ENCODE measurements around the gene LSM11. TPM values are rescaled to one million over a fixed set of nuclear protein-coding genes. Genes with fewer than 3 reads are reported as not detected.
"Not testable (repeated sequence)": the region's sequence is repeated elsewhere in the genome, so short reads cannot be mapped to it uniquely, and the experiment has no call there.

LSM11 gene
- total RNA-seq: 3.6 TPM

GRCh38 chr5:157743163-157744050 lies at the start of gene LSM11:
Gene LSM11, plus strand, starts transcription at chr5:157743712. Its CDS starts 39 bp downstream, at chr5:157743751.
- DNase-seq (ENCODE audit: low spot score): peak; percentile 87

GRCh38 chr5:157693816-157694215 lies 49.7 kb upstream of the LSM11 start:
- DNase-seq (ENCODE audit: low spot score): peak; percentile 17

DNA sequence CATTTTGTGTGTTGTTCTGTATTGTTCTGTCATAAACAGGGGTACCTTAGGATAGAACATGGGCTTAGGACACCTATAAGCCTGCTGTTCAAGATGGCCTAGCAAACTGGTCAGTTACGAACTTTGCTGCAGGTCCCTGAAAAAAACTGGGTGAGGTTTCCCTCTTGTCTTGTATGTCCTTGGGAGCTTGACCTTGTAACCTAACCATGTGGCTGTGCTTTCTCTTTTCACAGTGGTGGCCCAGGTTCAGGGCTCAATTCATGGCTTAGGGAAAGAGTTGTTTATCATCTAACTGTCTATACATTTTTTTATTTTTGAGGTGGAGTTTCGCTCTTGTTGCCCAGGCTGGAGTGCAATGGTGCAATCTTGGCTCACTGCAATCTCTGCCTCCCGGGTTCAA lies 47.4 kb upstream of the LSM11 start:
- not testable (repeated sequence) for DNase-seq (ENCODE audit: low spot score)

GRCh38 chr5:157698674-157699073 lies 44.8 kb upstream of the LSM11 start:
- DNase-seq (ENCODE audit: low spot score): not testable (repeated sequence)

GRCh38 chr5:157703736-157704135 lies 39.8 kb upstream of the LSM11 start:
- DNase-seq (ENCODE audit: low spot score): no peak

DNA sequence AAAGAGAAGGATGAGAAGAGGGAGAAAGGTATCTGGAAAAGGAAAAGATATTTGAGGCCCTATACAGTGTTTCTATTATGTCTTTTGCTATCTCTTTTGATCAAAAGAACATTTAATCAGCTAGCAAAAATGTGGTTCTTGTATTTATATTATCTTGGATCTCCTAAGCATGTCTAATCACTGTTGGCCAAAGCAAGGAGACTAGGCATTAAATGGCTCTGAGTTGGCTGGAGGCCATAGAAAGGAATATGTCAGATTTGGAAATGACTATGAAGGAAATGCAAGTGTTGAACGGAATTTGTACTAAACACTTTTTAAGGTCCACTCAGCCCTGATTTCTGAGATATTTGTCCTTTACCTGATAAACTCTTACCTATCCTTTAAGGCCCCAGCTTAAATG lies 34.6 kb upstream of the LSM11 start:
- DNase-seq (ENCODE audit: low spot score): no peak

- no peak for DNase-seq (ENCODE audit: low spot score)
Measured at GRCh38 chr5:157709346-157709745, 34.2 kb upstream of the LSM11 start.

DNA sequence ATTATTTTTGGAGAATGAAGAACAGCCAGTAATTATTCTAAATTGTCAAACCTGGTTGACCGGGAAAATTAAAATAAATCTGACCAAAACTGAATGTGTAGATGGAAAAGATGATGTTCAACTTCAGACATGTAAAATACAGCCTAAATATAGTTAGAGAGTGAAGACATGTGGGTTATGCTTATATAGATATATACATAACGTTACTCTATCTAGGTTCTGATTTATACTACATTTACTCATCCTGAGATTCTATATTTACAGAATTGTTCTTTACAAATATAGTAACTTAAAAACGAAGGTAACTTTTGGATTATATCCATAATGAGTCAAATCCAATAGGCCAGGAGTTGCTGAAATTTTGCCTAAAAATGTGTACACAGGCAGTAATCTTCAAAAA lies 33.1 kb upstream of the LSM11 start:
- DNase-seq (ENCODE audit: low spot score): no peak

DNA sequence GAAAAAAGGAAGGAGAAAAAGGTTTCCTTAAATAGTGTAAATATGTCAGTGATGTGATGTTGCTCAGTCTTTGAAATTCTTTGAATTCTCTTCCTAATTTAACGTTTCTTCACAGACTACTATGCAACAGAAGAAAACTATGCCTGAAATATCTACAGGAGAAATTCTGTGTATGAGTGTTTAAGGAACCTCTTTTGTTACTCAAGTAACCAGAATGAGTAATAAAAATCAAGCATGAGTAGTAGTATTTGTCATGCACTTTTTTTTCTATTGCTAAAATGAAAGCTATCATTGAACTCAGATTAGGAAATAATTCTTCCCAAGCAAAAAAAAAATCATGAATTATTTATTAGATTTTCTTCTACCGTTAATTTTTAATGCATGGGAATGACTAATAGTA lies 32.6 kb upstream of the LSM11 start:
- DNase-seq (ENCODE audit: low spot score): no peak

DNA sequence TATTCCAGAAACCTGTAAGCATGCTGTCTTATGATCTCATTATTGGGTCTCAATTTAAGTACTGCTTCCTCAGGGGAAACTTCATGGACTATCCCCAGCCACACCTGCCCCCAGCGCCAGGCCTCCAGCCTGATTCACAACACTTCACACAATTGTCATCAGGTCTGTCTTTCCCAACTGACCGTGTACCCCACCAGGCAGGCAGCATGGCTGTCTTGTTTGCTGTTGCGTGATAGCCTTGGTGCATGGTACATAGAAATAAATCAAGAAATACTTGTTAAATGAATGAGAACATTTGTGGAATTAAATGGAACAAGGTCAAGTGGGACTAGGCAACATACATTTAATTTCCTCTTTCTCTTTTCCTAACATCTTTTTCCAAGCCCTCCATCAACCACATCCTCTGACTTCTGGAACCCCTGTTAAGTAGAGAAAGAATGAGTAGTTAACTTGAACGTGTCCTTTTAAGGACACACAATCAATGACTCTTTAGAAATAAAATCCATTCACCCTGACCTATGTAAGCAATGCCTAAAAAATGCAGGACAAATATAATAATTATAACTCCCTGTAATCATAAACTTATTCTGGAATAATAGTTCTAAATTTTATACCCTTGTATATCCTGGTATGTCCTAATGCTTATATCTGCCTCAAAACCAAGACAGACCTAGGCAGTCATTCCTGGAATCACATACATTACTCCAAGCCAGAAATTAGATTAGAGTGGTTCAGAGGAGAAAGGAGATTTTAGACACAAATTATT lies 29.5 kb upstream of the LSM11 start:
- no peak for DNase-seq (ENCODE audit: low spot score)

DNA sequence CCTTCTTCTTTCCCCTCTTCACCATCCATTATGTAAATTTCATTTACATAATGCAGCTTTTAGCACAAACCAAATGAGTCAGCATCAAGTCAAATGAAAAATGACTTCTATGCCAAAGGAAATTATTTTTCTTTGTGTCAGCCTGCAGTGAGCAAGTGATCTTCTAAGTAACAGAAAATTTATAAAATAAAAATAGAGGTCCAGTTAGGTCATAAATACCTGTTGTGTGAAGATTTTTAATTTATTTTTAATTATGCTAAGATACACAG lies 29.0 kb upstream of the LSM11 start:
- no peak for DNase-seq (ENCODE audit: low spot score)

GRCh38 chr5:157718519-157718918 lies 25.0 kb upstream of the LSM11 start:
- no peak for DNase-seq (ENCODE audit: low spot score)

- no peak for DNase-seq (ENCODE audit: low spot score)
Measured at GRCh38 chr5:157719245-157719644, 24.3 kb upstream of the LSM11 start.

DNA sequence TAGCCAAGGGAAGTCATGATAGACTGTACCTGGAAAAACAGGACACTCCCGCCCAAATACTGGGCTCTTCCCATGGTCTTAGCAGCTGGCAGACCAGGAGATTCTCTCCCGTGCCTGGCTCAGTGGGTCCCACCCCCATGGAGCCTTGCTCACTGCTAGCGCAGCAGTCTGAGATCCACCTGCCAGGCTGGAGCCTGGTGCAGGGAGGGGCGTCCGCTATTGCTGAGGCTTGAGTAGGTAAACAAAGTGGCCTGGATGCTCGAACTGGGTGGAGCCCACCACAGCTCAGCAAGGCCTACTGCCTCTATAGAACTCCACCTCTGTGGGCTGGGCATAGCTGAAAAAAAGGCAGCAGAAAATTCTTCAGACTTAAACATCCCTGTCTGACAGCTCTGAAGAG lies 22.4 kb upstream of the LSM11 start:
- no peak for DNase-seq (ENCODE audit: low spot score)

DNA sequence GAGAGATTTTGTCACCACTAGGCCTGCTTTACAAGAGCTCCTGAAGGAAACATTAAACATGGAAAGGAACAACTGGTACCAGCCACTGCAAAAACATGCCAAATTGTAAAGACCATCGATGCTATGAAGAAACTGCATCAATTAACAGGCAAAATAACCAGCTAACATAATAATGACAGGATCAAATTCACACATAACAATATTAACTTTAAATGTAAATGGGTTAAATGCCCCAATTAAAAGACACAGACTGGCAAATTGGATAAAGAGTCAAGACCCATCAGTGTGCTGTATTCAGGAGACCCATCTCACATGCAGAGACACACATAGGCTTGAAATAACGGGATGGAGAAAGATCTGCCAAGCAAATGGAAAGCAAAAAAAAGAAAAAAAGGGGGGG lies 20.6 kb upstream of the LSM11 start:
- DNase-seq (ENCODE audit: low spot score): not testable (repeated sequence)

DNA sequence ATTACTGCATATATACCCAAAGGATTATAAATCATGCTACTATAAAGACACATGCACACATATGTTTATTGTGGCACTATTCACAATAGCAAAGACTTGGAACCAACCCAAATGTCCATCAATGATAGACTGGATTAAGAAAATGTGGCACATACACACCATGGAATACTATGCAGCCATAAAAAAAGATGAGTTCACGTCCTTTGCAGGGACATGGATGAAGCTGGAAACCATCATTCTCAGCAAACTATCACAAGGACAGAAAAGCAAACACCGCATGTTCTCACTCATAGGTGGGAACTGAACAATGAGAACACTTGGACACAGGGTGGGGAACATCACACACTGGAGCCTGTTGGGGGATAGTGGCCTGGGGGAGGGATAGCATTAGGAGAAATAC lies 16.9 kb upstream of the LSM11 start:
- DNase-seq (ENCODE audit: low spot score): not testable (repeated sequence)

GRCh38 chr5:157727858-157728257 lies 15.7 kb upstream of the LSM11 start:
- not testable (repeated sequence) for DNase-seq (ENCODE audit: low spot score)

GRCh38 chr5:157729858-157730257 lies 13.7 kb upstream of the LSM11 start:
- no peak for DNase-seq (ENCODE audit: low spot score)

- no peak for DNase-seq (ENCODE audit: low spot score)
Measured at GRCh38 chr5:157730900-157731271, 12.6 kb upstream of the LSM11 start.

- DNase-seq (ENCODE audit: low spot score): peak; percentile 99
Measured at GRCh38 chr5:157731272-157732129, 12.0 kb upstream of the LSM11 start, which contains the start of gene THG1L. Gene THG1L, plus strand, starts transcription at chr5:157731420. Its CDS starts 21 bp downstream, at chr5:157731441.

DNA sequence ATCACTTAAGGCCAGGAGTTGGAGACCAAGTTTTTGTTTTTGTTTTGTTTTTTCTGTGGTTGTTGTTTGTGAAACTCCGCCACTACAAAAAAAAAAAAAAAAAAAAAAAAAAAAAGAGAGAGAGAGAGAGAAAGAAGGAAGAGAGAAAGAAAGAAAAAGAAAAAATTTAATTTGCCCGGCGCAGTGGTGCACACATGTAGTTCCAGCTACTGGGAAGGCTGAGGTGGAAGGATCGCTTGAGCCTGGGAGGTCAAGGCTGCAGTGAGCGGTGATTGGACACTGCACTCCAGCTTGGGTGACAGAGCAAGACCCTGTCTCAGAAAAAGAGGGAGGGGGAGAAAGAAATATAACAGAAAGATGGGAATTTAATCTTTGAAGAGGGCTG lies 11.4 kb upstream of the LSM11 start:
- DNase-seq (ENCODE audit: low spot score): no peak

DNA sequence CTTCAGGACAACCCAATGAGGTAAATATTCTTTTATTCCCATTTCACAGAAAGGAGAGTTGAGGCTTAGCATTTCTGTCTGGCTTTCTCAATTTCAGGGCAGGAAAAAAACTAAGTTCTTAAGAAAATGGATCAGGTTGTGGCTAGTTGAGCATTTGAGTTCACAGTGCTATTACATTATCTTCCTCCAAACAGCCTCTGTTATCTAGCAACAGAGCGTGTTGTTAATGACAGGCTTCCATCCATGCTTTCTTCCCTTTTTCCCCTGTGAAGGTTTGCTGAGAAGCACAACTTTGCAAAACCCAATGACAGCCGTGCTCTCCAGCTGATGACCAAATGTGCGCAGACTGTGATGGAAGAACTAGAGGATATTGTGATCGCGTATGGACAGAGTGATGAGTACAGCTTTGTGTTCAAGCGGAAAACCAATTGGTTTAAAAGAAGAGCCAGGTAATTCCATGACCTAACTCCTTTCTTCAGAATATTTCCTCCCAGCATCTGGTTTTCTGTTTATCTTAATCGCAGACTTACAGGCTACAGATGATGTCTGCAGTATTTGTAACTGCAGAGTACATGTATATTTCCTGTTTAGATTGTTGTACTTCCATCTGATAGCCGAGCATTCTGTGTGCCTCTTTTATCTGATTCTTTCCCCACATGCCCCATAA lies 10.8 kb upstream of the LSM11 start:
- DNase-seq (ENCODE audit: low spot score): no peak

All from ureter (tissue), 1 donor.